Calu3 (cell line): ENCODE measurements around the gene GDF2. TPM values are rescaled to one million over a fixed set of nuclear protein-coding genes. Genes with fewer than 3 reads are reported as not detected.

Source experiments
- BruUV-seq: library from RNA; stranded (reverse); fragments of 400-500 nt; replicated peaks from 2 replicates; lab custom pipeline; 2021; lab: Mats Ljungman, UMichigan
- CTCF ChIA-PET: fragments of 300-600 bp; sonication (Branson Sonifier 250); formaldehyde crosslinking; loops from one replicate; lab custom pipeline; 2022; ENCODE audit warnings: antibody characterized with exemption; lab: Charles Lee
- DNase-seq: peaks from one replicate; pipeline ENCODE4 v3.0.0; 2022
- H3K27ac Mint-ChIP-seq: one replicate; pipeline ENCODE4 v1.8.0; 2022; ENCODE audit warnings: mixed read lengths; ENCODE audit not compliant: unreplicated experiment
- H3K27me3 Mint-ChIP-seq: one replicate; pipeline ENCODE4 v1.8.0; 2022; ENCODE audit warnings: mixed read lengths; ENCODE audit not compliant: unreplicated experiment
- H3K36me3 Mint-ChIP-seq: one replicate; pipeline ENCODE4 v1.8.0; 2022; ENCODE audit warnings: mild to moderate bottlenecking, moderate library complexity, mixed read lengths; ENCODE audit not compliant: insufficient read depth, unreplicated experiment
- H3K4me1 Mint-ChIP-seq: one replicate; pipeline ENCODE4 v1.8.0; 2022; ENCODE audit warnings: mild to moderate bottlenecking, low read depth, mixed read lengths; ENCODE audit not compliant: unreplicated experiment
- H3K4me3 Mint-ChIP-seq: one replicate; pipeline ENCODE4 v1.8.0; 2022; ENCODE audit warnings: mild to moderate bottlenecking, low read depth, moderate library complexity, mixed read lengths; ENCODE audit not compliant: unreplicated experiment
- H3K9me3 Mint-ChIP-seq: one replicate; pipeline ENCODE4 v1.8.0; 2022; ENCODE audit warnings: low read depth, mixed read lengths; ENCODE audit not compliant: unreplicated experiment
- intact Hi-C: fragments of 100-400 bp; cut with micrococcal nuclease; formaldehyde crosslinking; loops from one replicate; pipeline ENCODE4 v1.10.0; 2022; ENCODE audit not compliant: unreplicated experiment
- total RNA-seq: library from RNA; stranded (reverse); gene quantifications from 2 replicates; pipeline ENCODE4 v1.2.3, GENCODE V29; 2022
- TF ChIP-seq, protein P1 (sequence below): fragments of 200-600 bp; IDR thresholded peaks from one replicate; pipeline ENCODE4 v1.8.0; 2022; ENCODE audit warnings: antibody characterized with exemption; ENCODE audit not compliant: unreplicated experiment

GDF2 gene
- total RNA-seq, 1 experiment from 2014 or later, result not detected

DNA sequence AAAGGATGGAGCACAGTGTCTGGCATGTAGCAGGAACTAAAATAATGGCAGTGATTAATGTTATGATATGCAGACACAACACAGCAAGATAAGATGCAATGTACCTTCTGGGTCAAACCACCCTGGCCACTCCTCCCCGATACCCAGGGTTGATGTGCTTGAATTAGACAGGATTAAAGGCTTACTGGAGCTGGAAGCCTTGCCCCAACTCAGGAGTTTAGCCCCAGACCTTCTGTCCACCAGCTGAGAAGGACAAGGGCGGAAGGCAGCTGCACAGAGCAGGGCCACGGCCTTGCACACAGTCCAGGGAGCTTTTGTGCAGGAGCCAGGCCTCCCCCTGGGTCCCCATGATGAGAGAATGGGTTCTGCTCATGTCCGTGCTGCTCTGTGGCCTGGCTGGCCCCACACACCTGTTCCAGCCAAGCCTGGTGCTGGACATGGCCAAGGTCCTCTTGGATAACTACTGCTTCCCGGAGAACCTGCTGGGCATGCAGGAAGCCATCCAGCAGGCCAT lies 25.9 kb downstream of the GDF2 start, which contains the start of gene RBP3:
TSS of gene RBP3 (plus strand) at position 226 of the 514 bp plus-strand sequence. CDS start at position 348, 122 bp downstream.
- no peak within 1 kb of the TSS for H3K4me3 Mint-ChIP-seq
- no peaks in the 10 kb centered on the region for H3K36me3 Mint-ChIP-seq
- no peak within 1 kb of the TSS for H3K27ac Mint-ChIP-seq
- TF ChIP-seq, protein P1, sequence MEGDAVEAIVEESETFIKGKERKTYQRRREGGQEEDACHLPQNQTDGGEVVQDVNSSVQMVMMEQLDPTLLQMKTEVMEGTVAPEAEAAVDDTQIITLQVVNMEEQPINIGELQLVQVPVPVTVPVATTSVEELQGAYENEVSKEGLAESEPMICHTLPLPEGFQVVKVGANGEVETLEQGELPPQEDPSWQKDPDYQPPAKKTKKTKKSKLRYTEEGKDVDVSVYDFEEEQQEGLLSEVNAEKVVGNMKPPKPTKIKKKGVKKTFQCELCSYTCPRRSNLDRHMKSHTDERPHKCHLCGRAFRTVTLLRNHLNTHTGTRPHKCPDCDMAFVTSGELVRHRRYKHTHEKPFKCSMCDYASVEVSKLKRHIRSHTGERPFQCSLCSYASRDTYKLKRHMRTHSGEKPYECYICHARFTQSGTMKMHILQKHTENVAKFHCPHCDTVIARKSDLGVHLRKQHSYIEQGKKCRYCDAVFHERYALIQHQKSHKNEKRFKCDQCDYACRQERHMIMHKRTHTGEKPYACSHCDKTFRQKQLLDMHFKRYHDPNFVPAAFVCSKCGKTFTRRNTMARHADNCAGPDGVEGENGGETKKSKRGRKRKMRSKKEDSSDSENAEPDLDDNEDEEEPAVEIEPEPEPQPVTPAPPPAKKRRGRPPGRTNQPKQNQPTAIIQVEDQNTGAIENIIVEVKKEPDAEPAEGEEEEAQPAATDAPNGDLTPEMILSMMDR, result no peak
- no peaks in the 10 kb centered on the region for H3K9me3 Mint-ChIP-seq
- no TSS peak for BruUV-seq
- no peak for DNase-seq
- intact Hi-C loops, result no loop called here
- CTCF ChIA-PET, result no interaction called here
- no peaks in the 10 kb centered on the region for H3K4me1 Mint-ChIP-seq
- H3K27me3 Mint-ChIP-seq, result peaks cover 23% of the 10 kb centered on the region

DNA sequence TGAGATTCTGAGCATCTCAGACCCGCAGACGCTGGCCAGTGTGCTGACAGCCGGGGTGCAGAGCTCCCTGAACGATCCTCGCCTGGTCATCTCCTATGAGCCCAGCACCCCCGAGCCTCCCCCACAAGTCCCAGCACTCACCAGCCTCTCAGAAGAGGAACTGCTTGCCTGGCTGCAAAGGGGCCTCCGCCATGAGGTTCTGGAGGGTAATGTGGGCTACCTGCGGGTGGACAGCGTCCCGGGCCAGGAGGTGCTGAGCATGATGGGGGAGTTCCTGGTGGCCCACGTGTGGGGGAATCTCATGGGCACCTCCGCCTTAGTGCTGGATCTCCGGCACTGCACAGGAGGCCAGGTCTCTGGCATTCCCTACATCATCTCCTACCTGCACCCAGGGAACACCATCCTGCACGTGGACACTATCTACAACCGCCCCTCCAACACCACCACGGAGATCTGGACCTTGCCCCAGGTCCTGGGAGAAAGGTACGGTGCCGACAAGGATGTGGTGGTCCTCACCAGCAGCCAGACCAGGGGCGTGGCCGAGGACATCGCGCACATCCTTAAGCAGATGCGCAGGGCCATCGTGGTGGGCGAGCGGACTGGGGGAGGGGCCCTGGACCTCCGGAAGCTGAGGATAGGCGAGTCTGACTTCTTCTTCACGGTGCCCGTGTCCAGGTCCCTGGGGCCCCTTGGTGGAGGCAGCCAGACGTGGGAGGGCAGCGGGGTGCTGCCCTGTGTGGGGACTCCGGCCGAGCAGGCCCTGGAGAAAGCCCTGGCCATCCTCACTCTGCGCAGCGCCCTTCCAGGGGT lies 26.6 kb downstream of the GDF2 start:
- Mint-ChIP-seq H3K36me3 (no peaks in the 10 kb centered on the region), H3K4me3 (no peak overlapping the region), H3K27me3 (peaks cover 23% of the 10 kb centered on the region), H3K27ac (no peak overlapping the region), H3K4me1 (no peaks in the 10 kb centered on the region), H3K9me3 (no peaks in the 10 kb centered on the region)
- intact Hi-C loops, result no loop called here
- DNase-seq, result no peak
- TF ChIP-seq, protein P1, result no peak
- CTCF ChIA-PET, result no interaction called here
- no TSS peak for BruUV-seq

DNA sequence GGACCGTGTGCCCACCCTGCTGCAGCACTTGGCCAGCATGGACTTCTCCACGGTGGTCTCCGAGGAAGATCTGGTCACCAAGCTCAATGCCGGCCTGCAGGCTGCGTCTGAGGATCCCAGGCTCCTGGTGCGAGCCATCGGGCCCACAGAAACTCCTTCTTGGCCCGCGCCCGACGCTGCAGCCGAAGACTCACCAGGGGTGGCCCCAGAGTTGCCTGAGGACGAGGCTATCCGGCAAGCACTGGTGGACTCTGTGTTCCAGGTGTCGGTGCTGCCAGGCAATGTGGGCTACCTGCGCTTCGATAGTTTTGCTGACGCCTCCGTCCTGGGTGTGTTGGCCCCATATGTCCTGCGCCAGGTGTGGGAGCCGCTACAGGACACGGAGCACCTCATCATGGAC lies 27.3 kb downstream of the GDF2 start:
- DNase-seq, result no peak
- Mint-ChIP-seq H3K4me1 (no peaks in the 10 kb centered on the region), H3K4me3 (no peak overlapping the region), H3K36me3 (no peaks in the 10 kb centered on the region), H3K9me3 (no peaks in the 10 kb centered on the region), H3K27me3 (peaks cover 23% of the 10 kb centered on the region), H3K27ac (no peak overlapping the region)
- no TSS peak for BruUV-seq
- TF ChIP-seq, protein P1, result no peak
- CTCF ChIA-PET, result no interaction called here
- intact Hi-C loops, result no loop called here

DNA sequence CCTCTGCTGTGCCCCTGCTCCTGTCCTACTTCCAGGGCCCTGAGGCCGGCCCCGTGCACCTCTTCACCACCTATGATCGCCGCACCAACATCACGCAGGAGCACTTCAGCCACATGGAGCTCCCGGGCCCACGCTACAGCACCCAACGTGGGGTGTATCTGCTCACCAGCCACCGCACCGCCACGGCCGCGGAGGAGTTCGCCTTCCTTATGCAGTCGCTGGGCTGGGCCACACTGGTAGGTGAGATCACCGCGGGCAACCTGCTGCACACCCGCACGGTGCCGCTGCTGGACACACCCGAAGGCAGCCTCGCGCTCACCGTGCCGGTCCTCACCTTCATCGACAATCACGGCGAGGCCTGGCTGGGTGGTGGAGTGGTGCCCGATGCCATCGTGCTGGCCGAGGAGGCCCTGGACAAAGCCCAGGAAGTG lies 27.7 kb downstream of the GDF2 start:
- TF ChIP-seq, protein P1, result no peak
- Mint-ChIP-seq H3K27ac (no peak overlapping the region), H3K36me3 (no peaks in the 10 kb centered on the region), H3K9me3 (no peaks in the 10 kb centered on the region), H3K4me1 (no peaks in the 10 kb centered on the region), H3K4me3 (no peak overlapping the region), H3K27me3 (peaks cover 19% of the 10 kb centered on the region)
- no peak for DNase-seq
- intact Hi-C loops, result no loop called here
- CTCF ChIA-PET, result no interaction called here
- BruUV-seq, result no TSS peak
